ENCODE results near the gene GMDS.

GMDS gene

GRCh38 chr6:2117447-2117846 lies 128.0 kb downstream of the GMDS start:
- no peak overlapping the region for H2AFZ ChIP-seq (ENCODE audit: low read depth, low read length)
- H3K79me1 ChIP-seq (replicated peaks; ENCODE audit: low read length, poor library complexity, severe bottlenecking) = peaks cover 3% of the 10 kb centered on the region
- no peaks in the 10 kb centered on the region for H3K27me3 ChIP-seq (ENCODE audit: control insufficient read depth in 1 of 2, insufficient read depth in 1 of 2, low read length in 2 of 2)
- H3K4ac ChIP-seq (ENCODE audit: low read depth in 1 of 2, low read length in 2 of 2) = no peak overlapping the region
- no peak overlapping the region for H2BK12ac ChIP-seq (ENCODE audit: low read length in 2 of 2)
- no peak overlapping the region for H2BK15ac ChIP-seq (ENCODE audit: low read depth, poor library complexity, severe bottlenecking)
- H2AK5ac ChIP-seq (ENCODE audit: low read length, severe bottlenecking) = no peak overlapping the region
- WGBS = 96% methylated on average over 7 of the region's 7 CpGs
- H3K23ac ChIP-seq (ENCODE audit: low read length in 2 of 2) = no peak overlapping the region
- no peak overlapping the region for H3K27ac ChIP-seq (ENCODE audit: low read length, poor library complexity, severe bottlenecking)
- no peak overlapping the region for H3K9ac ChIP-seq (ENCODE audit: low read length)
- H3K36me3 ChIP-seq (ENCODE audit: control insufficient read depth in 1 of 2, insufficient read depth in 2 of 2, low read depth in 1 of 2, low read length in 2 of 2) = no peaks in the 10 kb centered on the region
- no peak overlapping the region for H3K4me2 ChIP-seq (ENCODE audit: low read length, poor library complexity, severe bottlenecking)
- no peak overlapping the region for H3K14ac ChIP-seq (ENCODE audit: low read length in 2 of 2)
- no peak overlapping the region for H4K8ac ChIP-seq (ENCODE audit: low read length)
- DNase-seq = no peak
- no peak overlapping the region for H3K18ac ChIP-seq (ENCODE audit: low read depth in 1 of 2, low read length in 2 of 2)
- no peak overlapping the region for H2BK5ac ChIP-seq (ENCODE audit: low read depth, low read length, poor library complexity, severe bottlenecking)
- no peak overlapping the region for H3K4me3 ChIP-seq (ENCODE audit: insufficient read depth in 1 of 2, low read depth in 1 of 2, low read length in 2 of 2)
- H3K4me1 ChIP-seq (ENCODE audit: control insufficient read depth, insufficient read depth, low read depth, low read length) = no peaks in the 10 kb centered on the region
- H3K9me3 ChIP-seq (ENCODE audit: control insufficient read depth, low read length) = no peaks in the 10 kb centered on the region
- H4K91ac ChIP-seq (ENCODE audit: low read length) = no peak overlapping the region
- no peak overlapping the region for H2BK120ac ChIP-seq (ENCODE audit: low read depth, low read length)

DNA sequence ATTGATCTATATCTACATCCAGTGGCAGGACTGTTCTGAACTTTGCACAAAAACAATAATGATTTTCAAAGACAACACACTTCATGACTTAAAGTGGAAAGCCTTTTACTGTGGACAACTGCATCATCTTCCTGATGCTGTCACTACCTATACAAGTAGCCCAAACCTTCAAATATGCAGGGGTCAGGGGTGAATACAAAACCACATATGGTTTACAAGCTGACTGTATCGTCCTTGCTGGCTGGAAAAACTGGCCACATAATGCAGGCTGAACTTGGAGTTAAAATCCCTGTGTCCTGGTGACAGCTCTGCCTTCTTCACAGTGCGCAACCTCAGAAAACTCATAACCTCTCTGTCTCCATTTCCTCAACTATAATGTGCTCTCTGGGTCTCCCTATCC lies 128.9 kb downstream of the GMDS start:
- H4K91ac ChIP-seq (ENCODE audit: low read length) = no peak overlapping the region
- H3K4ac ChIP-seq (ENCODE audit: low read depth in 1 of 2, low read length in 2 of 2) = no peak overlapping the region
- no peak overlapping the region for H2AK5ac ChIP-seq (ENCODE audit: low read length, severe bottlenecking)
- H3K27ac ChIP-seq (ENCODE audit: low read length, poor library complexity, severe bottlenecking) = no peak overlapping the region
- no peak overlapping the region for H2BK5ac ChIP-seq (ENCODE audit: low read depth, low read length, poor library complexity, severe bottlenecking)
- no peak overlapping the region for H3K23ac ChIP-seq (ENCODE audit: low read length in 2 of 2)
- H2BK12ac ChIP-seq (ENCODE audit: low read length in 2 of 2) = no peak overlapping the region
- H3K27me3 ChIP-seq (ENCODE audit: control insufficient read depth in 1 of 2, insufficient read depth in 1 of 2, low read length in 2 of 2) = no peaks in the 10 kb centered on the region
- peaks cover 4% of the 10 kb centered on the region for H3K79me1 ChIP-seq (replicated peaks; ENCODE audit: low read length, poor library complexity, severe bottlenecking)
- no peak overlapping the region for H3K9ac ChIP-seq (ENCODE audit: low read length)
- H3K36me3 ChIP-seq (ENCODE audit: control insufficient read depth in 1 of 2, insufficient read depth in 2 of 2, low read depth in 1 of 2, low read length in 2 of 2) = no peaks in the 10 kb centered on the region
- no peak overlapping the region for H3K4me2 ChIP-seq (ENCODE audit: low read length, poor library complexity, severe bottlenecking)
- peaks cover 1% of the 10 kb centered on the region for H3K4me1 ChIP-seq (ENCODE audit: control insufficient read depth, insufficient read depth, low read depth, low read length)
- no peak overlapping the region for H3K18ac ChIP-seq (ENCODE audit: low read depth in 1 of 2, low read length in 2 of 2)
- no peaks in the 10 kb centered on the region for H3K9me3 ChIP-seq (ENCODE audit: control insufficient read depth, low read length)
- H3K4me3 ChIP-seq (ENCODE audit: insufficient read depth in 1 of 2, low read depth in 1 of 2, low read length in 2 of 2) = no peak overlapping the region
- no peak overlapping the region for H2BK15ac ChIP-seq (ENCODE audit: low read depth, poor library complexity, severe bottlenecking)
- H2AFZ ChIP-seq (ENCODE audit: low read depth, low read length) = no peak overlapping the region
- H4K8ac ChIP-seq (ENCODE audit: low read length) = no peak overlapping the region
- H2BK120ac ChIP-seq (ENCODE audit: low read depth, low read length) = no peak overlapping the region
- no peak overlapping the region for H3K14ac ChIP-seq (ENCODE audit: low read length in 2 of 2)
- DNase-seq = no peak
- WGBS = 84% methylated on average over 2 of the region's 2 CpGs

- no peak overlapping the region for H3K27ac ChIP-seq (ENCODE audit: low read length, poor library complexity, severe bottlenecking)
- H3K4ac ChIP-seq (ENCODE audit: low read depth in 1 of 2, low read length in 2 of 2) = no peak overlapping the region
- no peaks in the 10 kb centered on the region for H3K27me3 ChIP-seq (ENCODE audit: control insufficient read depth in 1 of 2, insufficient read depth in 1 of 2, low read length in 2 of 2)
- H3K23ac ChIP-seq (ENCODE audit: low read length in 2 of 2) = no peak overlapping the region
- WGBS = no CpG with 5 or more reads among the region's 1 CpG
- no peak overlapping the region for H4K91ac ChIP-seq (ENCODE audit: low read length)
- H2AK5ac ChIP-seq (ENCODE audit: low read length, severe bottlenecking) = no peak overlapping the region
- H3K9ac ChIP-seq (ENCODE audit: low read length) = no peak overlapping the region
- peaks cover 1% of the 10 kb centered on the region for H3K4me1 ChIP-seq (ENCODE audit: control insufficient read depth, insufficient read depth, low read depth, low read length)
- no peak overlapping the region for H2BK12ac ChIP-seq (ENCODE audit: low read length in 2 of 2)
- no peak overlapping the region for H3K18ac ChIP-seq (ENCODE audit: low read depth in 1 of 2, low read length in 2 of 2)
- no peak overlapping the region for H3K14ac ChIP-seq (ENCODE audit: low read length in 2 of 2)
- DNase-seq = no peak
- peaks cover 8% of the 10 kb centered on the region for H3K79me1 ChIP-seq (replicated peaks; ENCODE audit: low read length, poor library complexity, severe bottlenecking)
- no peak overlapping the region for H2BK15ac ChIP-seq (ENCODE audit: low read depth, poor library complexity, severe bottlenecking)
- no peak overlapping the region for H3K4me3 ChIP-seq (ENCODE audit: insufficient read depth in 1 of 2, low read depth in 1 of 2, low read length in 2 of 2)
- no peak overlapping the region for H2BK5ac ChIP-seq (ENCODE audit: low read depth, low read length, poor library complexity, severe bottlenecking)
- H3K4me2 ChIP-seq (ENCODE audit: low read length, poor library complexity, severe bottlenecking) = no peak overlapping the region
- H2BK120ac ChIP-seq (ENCODE audit: low read depth, low read length) = no peak overlapping the region
- no peak overlapping the region for H2AFZ ChIP-seq (ENCODE audit: low read depth, low read length)
- H3K36me3 ChIP-seq (ENCODE audit: control insufficient read depth in 1 of 2, insufficient read depth in 2 of 2, low read depth in 1 of 2, low read length in 2 of 2) = peaks cover 0 to 4% of the 10 kb centered on the region in 2 experiments
- no peaks in the 10 kb centered on the region for H3K9me3 ChIP-seq (ENCODE audit: control insufficient read depth, low read length)
- H4K8ac ChIP-seq (ENCODE audit: low read length) = no peak overlapping the region
Measured at GRCh38 chr6:2114100-2114499, 131.3 kb downstream of the GMDS start.

- Histone ChIP-seq H2AK5ac (ENCODE audit: low read length, severe bottlenecking) (no peak overlapping the region), H3K79me1 (replicated peaks; ENCODE audit: low read length, poor library complexity, severe bottlenecking) (peaks cover 11% of the 10 kb centered on the region), H3K23ac (ENCODE audit: low read length in 2 of 2) (no peak overlapping the region), H2BK5ac (ENCODE audit: low read depth, low read length, poor library complexity, severe bottlenecking) (no peak overlapping the region), H2BK15ac (ENCODE audit: low read depth, poor library complexity, severe bottlenecking) (no peak overlapping the region), H3K4ac (ENCODE audit: low read depth in 1 of 2, low read length in 2 of 2) (no peak overlapping the region), H3K14ac (ENCODE audit: low read length in 2 of 2) (no peak overlapping the region), H4K91ac (ENCODE audit: low read length) (no peak overlapping the region), H3K9me3 (ENCODE audit: control insufficient read depth, low read length) (no peaks in the 10 kb centered on the region), H3K4me3 (ENCODE audit: insufficient read depth in 1 of 2, low read depth in 1 of 2, low read length in 2 of 2) (peak overlapping the region in 1 of 2 experiments; percentile 56), H3K4me2 (ENCODE audit: low read length, poor library complexity, severe bottlenecking) (no peak overlapping the region), H2BK12ac (ENCODE audit: low read length in 2 of 2) (no peak overlapping the region), H3K36me3 (ENCODE audit: control insufficient read depth in 1 of 2, insufficient read depth in 2 of 2, low read depth in 1 of 2, low read length in 2 of 2) (peaks cover 0 to 4% of the 10 kb centered on the region in 2 experiments), H2BK120ac (ENCODE audit: low read depth, low read length) (no peak overlapping the region), H2AFZ (ENCODE audit: low read depth, low read length) (no peak overlapping the region), H3K27ac (ENCODE audit: low read length, poor library complexity, severe bottlenecking) (no peak overlapping the region), H3K4me1 (ENCODE audit: control insufficient read depth, insufficient read depth, low read depth, low read length) (peaks cover 1% of the 10 kb centered on the region), H3K27me3 (ENCODE audit: control insufficient read depth in 1 of 2, insufficient read depth in 1 of 2, low read length in 2 of 2) (no peaks in the 10 kb centered on the region), H4K8ac (ENCODE audit: low read length) (no peak overlapping the region), H3K18ac (ENCODE audit: low read depth in 1 of 2, low read length in 2 of 2) (no peak overlapping the region), H3K9ac (ENCODE audit: low read length) (peak overlapping the region; percentile 73)
- WGBS = 94% methylated on average over 5 of the region's 5 CpGs
- peak; percentile 6 for DNase-seq
Measured at GRCh38 chr6:2111162-2111677, 134.2 kb downstream of the GMDS start.

All from mesenchymal stem cell (in vitro differentiated cells and primary cell).